GM12873 (cell line): Measurements from ENCODE around the gene FJX1.

Experiments used
- TF ChIP-seq, protein P1 (sequence below): IDR thresholded peaks from 2 replicates; pipeline ENCODE4 v1.5.1; 2012; ENCODE audit warnings: low read depth, mild to moderate bottlenecking, moderate library complexity, low read length, control low read depth; ENCODE audit not compliant: insufficient read depth; ENCODE audit errors: missing control alignments

Gene FJX1, protein sequence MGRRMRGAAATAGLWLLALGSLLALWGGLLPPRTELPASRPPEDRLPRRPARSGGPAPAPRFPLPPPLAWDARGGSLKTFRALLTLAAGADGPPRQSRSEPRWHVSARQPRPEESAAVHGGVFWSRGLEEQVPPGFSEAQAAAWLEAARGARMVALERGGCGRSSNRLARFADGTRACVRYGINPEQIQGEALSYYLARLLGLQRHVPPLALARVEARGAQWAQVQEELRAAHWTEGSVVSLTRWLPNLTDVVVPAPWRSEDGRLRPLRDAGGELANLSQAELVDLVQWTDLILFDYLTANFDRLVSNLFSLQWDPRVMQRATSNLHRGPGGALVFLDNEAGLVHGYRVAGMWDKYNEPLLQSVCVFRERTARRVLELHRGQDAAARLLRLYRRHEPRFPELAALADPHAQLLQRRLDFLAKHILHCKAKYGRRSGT

DNA sequence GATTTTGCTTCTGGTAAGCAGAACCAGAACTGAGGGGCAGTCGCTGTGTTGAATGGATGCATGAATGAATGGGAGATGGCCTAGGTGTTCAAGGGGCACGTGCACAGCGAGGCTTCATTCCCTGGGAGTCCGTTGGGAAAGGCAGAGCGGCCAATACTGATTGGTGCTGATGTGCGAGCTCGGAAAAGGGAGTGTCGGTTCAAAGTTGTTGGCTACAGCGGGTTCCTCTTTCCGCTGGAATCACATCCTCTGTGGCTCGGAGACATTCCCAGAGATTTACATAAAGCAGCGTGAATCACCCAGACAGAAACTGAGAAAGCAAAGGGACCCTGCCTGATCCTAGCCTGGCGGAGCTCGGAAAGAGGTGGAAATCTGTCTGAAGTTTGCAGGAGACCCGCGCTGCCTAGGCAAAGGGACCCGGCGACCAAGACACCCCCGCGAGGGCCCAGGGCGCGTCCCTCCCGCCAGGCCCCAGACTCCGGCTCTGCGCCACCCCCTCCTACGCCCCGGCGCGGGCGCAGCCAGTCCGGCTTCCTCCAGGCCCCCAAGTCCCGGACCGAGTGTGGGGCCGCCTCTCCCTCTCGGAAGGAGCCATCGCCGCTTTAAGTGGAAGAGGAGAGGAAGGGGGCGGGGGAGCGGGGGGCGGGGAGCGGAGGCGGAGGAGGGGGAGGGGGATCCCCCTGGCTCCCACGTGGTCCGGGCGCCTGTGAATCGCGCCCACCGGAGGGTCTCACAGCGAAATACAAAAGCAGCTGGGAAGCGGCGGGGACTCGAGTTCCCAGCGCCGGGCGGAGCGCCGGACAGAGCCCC, at the start of gene FJX1:
TSS of gene FJX1 (plus strand) at position 774 of the 810 bp plus-strand sequence. CDS start 177 bp downstream, outside the sequence.
- TF ChIP-seq, protein P1, sequence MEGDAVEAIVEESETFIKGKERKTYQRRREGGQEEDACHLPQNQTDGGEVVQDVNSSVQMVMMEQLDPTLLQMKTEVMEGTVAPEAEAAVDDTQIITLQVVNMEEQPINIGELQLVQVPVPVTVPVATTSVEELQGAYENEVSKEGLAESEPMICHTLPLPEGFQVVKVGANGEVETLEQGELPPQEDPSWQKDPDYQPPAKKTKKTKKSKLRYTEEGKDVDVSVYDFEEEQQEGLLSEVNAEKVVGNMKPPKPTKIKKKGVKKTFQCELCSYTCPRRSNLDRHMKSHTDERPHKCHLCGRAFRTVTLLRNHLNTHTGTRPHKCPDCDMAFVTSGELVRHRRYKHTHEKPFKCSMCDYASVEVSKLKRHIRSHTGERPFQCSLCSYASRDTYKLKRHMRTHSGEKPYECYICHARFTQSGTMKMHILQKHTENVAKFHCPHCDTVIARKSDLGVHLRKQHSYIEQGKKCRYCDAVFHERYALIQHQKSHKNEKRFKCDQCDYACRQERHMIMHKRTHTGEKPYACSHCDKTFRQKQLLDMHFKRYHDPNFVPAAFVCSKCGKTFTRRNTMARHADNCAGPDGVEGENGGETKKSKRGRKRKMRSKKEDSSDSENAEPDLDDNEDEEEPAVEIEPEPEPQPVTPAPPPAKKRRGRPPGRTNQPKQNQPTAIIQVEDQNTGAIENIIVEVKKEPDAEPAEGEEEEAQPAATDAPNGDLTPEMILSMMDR: no peak

DNA sequence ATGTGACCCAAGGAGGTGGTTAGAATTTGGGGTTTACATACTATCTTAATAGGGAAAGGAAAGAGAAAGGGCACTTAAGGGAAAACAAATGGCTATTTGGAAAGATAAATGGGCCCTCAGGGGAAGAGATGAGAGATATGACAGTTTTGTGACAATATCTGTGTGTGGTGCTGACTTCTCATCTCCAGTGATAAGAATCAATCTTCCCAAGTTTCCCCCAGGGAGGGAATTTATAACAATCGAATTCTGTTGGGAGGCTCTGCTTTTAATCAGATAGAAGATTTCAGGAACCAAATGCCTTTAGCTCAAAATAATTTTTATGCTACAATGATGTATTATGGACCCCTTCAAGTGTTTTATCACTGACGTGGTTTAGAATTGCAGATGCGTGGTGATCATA, 46.6 kb upstream of the FJX1 start:
- TF ChIP-seq, protein P1: no peak

DNA sequence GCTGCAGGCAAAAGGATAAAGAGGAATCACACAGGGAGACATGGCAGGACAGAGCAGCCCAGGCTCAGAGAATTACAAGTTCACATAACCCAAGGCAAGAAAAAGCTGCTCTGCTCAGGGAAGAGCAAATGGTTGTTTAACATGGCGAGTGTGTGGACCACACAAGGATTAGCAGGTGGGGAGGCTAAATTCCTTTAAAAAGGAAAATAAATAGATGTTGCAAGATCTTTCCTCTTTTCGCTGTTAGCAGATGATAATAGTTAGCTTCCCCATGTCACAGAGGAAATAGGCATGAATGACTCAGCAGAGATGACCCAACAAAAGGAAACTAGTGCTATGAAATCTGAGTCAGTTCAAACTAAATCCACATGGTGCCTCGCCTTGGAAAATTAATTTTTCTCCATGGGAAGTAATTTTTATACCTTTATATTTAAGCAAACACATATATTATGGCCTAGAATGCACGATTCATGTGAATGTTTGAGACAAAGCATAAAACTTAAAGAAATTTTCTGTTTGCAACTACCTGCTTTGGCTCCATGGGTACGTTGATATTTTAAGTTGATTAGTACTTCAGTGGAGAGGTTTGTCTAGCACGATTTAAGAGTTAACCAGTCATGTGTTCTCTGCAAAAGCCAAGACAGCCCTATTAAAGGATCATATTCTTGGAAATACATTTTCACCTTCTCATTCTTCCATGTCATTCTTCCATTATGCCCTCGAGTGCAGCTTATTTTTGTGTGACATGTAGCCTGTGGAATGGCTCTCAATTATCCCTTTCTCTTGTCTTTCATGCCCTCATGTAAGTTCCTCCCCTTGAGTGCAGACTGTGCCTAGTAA, 38.5 kb upstream of the FJX1 start:
- TF ChIP-seq, protein P1: no peak

DNA sequence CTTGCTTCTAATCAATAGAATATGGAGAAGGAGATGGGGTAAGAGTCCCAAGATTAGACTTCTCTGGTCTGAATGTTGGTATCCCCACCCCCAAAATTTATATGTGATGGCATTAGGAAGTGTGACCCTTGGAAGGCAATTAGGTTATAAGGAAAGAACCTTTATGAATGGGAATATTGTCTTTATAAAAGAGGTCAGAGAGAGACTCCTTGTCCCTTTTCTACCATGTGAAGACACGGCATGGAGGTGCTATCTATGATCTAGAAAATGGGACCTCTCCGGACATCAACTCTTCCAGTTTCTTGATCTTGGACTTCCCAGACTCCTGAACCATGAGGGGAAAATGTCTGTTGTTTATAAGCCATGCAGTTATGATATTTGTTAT, 37.9 kb upstream of the FJX1 start:
- TF ChIP-seq, protein P1: no peak

DNA sequence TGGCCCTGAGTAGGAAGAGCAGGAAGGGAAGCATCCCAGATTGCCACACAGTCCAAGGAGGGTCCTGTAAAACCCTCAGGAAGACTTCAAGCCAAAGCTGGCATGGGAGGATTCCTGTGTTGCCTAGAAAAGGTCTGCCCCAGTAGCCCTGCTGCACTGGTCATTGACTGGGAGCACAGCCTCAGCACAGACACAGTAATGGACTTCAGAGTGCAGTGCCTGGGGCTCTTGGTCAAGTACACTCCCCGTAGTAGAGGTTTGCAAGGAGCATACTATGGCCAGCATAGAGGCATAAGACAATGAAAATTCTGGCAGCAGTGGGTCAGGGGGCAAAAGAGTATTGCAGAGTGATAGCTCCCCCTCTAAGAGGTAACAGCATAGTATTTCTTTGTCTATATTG, 36.2 kb upstream of the FJX1 start:
- TF ChIP-seq, protein P1: no peak

DNA sequence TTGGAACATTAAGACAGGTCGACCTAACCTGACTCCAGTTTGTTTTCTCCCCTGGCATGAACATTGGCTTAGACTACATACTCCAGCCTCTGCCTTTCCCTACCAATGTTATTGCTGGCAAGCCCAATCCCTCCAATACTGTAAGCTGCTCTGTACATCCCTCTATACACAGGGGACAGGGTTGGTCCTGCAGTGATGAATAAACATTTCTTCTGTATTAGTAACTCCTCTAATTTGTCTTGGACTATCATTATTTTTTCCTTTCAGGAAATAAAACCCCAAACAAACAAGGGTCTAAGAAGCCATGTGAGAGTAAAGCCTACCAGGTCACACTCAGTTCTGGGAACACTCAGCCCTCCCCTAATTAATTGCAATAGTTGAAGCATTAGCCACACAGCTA, 35.1 kb upstream of the FJX1 start:
- TF ChIP-seq, protein P1: no peak
